ENCODE measurements around the gene OVCA2.

OVCA2 gene

GRCh38 chr17:2054512-2055291 is 12.9 kb downstream of the OVCA2 start, which contains the start of gene HIC1:
HIC1 (plus strand) TSS chr17:2055103; CDS start chr17:2056691, 1,588 bp downstream.
- peak in 1 of 2 experiments; percentile 60 for DNase-seq

- no peak for DNase-seq
Measured at GRCh38 chr17:2055292-2056205, 13.7 kb downstream of the OVCA2 start.

GRCh38 chr17:2056206-2057174 is 14.7 kb downstream of the OVCA2 start:
- DNase-seq = peak in 1 of 2 experiments; percentile 43

- no peak for DNase-seq
Measured at GRCh38 chr17:2057175-2057759, 15.4 kb downstream of the OVCA2 start.

- no peak for DNase-seq
Measured at GRCh38 chr17:2057760-2058585, 16.2 kb downstream of the OVCA2 start.

- DNase-seq = no peak
Measured at GRCh38 chr17:2058586-2059546, 17.0 kb downstream of the OVCA2 start.

GRCh38 chr17:2059547-2060384 is 17.9 kb downstream of the OVCA2 start:
- no peak for DNase-seq

- DNase-seq = no peak
Measured at GRCh38 chr17:2060385-2060658, 18.5 kb downstream of the OVCA2 start.

- DNase-seq = no peak
Measured at GRCh38 chr17:2060681-2061440, 19.0 kb downstream of the OVCA2 start.

- DNase-seq = no peak
Measured at GRCh38 chr17:2061441-2061958, 19.7 kb downstream of the OVCA2 start.

- DNase-seq = no peak
Measured at GRCh38 chr17:2062571-2063183, 20.9 kb downstream of the OVCA2 start.

GRCh38 chr17:2063261-2064146 is 21.7 kb downstream of the OVCA2 start:
- DNase-seq = no peak

GRCh38 chr17:2064147-2064489 is 22.3 kb downstream of the OVCA2 start:
- DNase-seq = no peak

- no peak for DNase-seq
Measured at GRCh38 chr17:2064520-2064971, 22.7 kb downstream of the OVCA2 start.

- no peak for DNase-seq
Measured at GRCh38 chr17:2064980-2065785, 23.4 kb downstream of the OVCA2 start.

GRCh38 chr17:2065949-2066400 is 24.2 kb downstream of the OVCA2 start:
- no peak for DNase-seq
